ENCODE results near the gene KCNJ4.
"Not testable (repeated sequence)": the region's sequence is repeated elsewhere in the genome, so short reads cannot be mapped to it uniquely, and the experiment has no call there.

The KCNJ4 gene

GRCh38 chr22:38482662-38483308 is 27.8 kb upstream of the KCNJ4 start:
- Mint-ChIP-seq H3K4me3 (no peak overlapping the region), H3K36me3 (ENCODE audit: low read depth) (peaks cover 74% of the 10 kb centered on the region), H3K4me1 (ENCODE audit: low read depth) (peaks cover 31% of the 10 kb centered on the region), H3K9me3 (no peaks in the 10 kb centered on the region), H3K27me3 (no peaks in the 10 kb centered on the region), H3K27ac (peak overlapping the region; percentile 5)

GRCh38 chr22:38481871-38482332 is 26.9 kb upstream of the KCNJ4 start:
- peaks cover 30% of the 10 kb centered on the region for H3K4me1 Mint-ChIP-seq (ENCODE audit: low read depth)
- H3K4me3 Mint-ChIP-seq, result no peak overlapping the region
- H3K27me3 Mint-ChIP-seq, result no peaks in the 10 kb centered on the region
- H3K36me3 Mint-ChIP-seq (ENCODE audit: low read depth), result peaks cover 67% of the 10 kb centered on the region
- H3K9me3 Mint-ChIP-seq, result no peaks in the 10 kb centered on the region
- no peak overlapping the region for H3K27ac Mint-ChIP-seq

- Mint-ChIP-seq H3K4me1 (ENCODE audit: low read depth) (peaks cover 24% of the 10 kb centered on the region), H3K27me3 (no peaks in the 10 kb centered on the region), H3K27ac (no peak overlapping the region), H3K36me3 (ENCODE audit: low read depth) (peaks cover 61% of the 10 kb centered on the region), H3K4me3 (no peak overlapping the region), H3K9me3 (no peaks in the 10 kb centered on the region)
Measured at GRCh38 chr22:38481162-38481870, 26.3 kb upstream of the KCNJ4 start.

DNA sequence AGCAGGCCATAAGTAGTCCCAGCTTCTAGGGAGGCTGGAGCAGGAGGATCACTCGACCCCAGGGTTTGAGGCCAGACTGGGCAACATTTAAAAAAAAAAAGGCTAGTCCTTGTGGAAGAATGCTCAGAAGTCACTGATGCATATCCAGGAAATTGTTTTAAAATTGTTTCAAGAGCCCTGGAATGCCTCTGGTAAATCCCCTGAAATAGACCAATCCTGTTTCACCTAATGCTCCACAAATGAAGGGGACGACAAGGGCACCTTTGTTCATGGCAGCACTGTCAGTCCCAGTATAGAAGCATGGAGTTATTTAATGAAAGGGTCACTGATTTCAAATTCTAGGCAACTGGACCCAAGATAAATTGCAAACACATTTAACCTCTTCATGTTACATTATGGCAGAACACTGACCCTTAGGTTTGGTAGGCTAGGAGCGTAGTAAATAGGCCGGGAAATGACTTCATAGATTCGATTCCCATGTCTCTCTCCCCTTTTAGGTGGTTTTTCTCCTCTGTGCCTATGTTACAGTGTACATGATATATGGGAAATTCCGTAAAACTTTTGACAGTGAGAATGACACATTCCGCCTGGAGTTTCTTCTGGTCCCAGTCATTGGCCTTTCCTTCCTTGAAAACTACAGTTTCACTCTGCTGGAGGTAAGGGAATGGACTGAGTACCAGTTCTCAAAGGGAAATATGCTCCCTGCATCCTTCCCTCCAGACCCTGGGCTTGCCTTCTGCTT is 24.3 kb upstream of the KCNJ4 start:
- no peak overlapping the region for H3K4me3 Mint-ChIP-seq
- H3K27ac Mint-ChIP-seq, result no peak overlapping the region
- H3K27me3 Mint-ChIP-seq, result no peaks in the 10 kb centered on the region
- peaks cover 17% of the 10 kb centered on the region for H3K4me1 Mint-ChIP-seq (ENCODE audit: low read depth)
- H3K36me3 Mint-ChIP-seq (ENCODE audit: low read depth), result peaks cover 42% of the 10 kb centered on the region
- no peaks in the 10 kb centered on the region for H3K9me3 Mint-ChIP-seq

DNA sequence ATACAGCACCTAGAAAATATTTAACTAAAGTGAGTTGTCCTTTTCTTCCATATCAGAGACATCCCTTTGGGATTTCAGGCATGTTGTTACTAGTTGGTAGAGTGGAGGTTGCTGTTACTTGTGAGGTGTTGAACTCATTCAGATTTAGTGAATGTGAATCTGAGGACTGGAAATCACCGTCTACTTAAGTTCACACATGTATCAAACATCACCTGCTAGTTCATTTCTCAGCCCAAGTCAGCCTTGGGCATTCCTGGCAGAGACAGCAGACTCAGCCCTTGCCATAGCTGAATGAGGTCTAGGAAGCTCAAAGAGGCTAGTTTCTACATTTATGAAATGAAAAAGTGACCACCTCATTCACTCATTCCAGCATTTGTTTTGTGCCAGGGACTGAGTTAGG is 22.6 kb upstream of the KCNJ4 start:
- Mint-ChIP-seq H3K4me1 (ENCODE audit: low read depth) (peaks cover 2% of the 10 kb centered on the region), H3K27ac (no peak overlapping the region), H3K27me3 (no peaks in the 10 kb centered on the region), H3K9me3 (no peaks in the 10 kb centered on the region), H3K36me3 (ENCODE audit: low read depth) (peaks cover 25% of the 10 kb centered on the region), H3K4me3 (no peak overlapping the region)

- H3K36me3 Mint-ChIP-seq (ENCODE audit: low read depth), result peaks cover under 1% of the 10 kb centered on the region
Measured at GRCh38 chr22:38474003-38474607, 19.1 kb upstream of the KCNJ4 start.

DNA sequence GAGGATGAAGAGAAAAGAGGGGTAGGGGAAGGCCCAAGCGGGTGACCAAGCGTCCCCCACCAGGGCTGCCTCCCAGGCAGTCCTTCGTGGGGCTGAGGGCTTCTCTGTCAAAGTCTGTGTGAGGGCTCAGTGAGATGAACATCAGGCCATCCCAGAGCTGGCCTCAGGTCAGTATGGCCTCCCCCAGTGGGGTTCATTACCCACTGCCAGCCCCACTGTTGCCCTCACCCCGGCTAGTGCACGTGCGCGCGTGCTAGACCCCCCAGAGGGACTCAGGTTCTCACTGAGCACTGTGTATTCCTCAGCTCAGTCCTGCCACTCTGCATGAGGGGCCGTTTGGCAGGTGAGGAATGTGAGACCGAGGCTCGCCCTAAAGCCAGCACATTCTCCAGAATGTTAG is 16.2 kb upstream of the KCNJ4 start:
- no peak overlapping the region for H3K27ac Mint-ChIP-seq
- H3K4me1 Mint-ChIP-seq (ENCODE audit: low read depth), result peaks cover 8% of the 10 kb centered on the region
- H3K36me3 Mint-ChIP-seq (ENCODE audit: low read depth), result no peaks in the 10 kb centered on the region
- H3K9me3 Mint-ChIP-seq, result no peaks in the 10 kb centered on the region
- no peak overlapping the region for H3K4me3 Mint-ChIP-seq
- H3K27me3 Mint-ChIP-seq, result peaks cover 12% of the 10 kb centered on the region

More at GRCh38 chr22:38474003-38474607, 19.1 kb upstream of the KCNJ4 start:
- H3K4me1 Mint-ChIP-seq (ENCODE audit: low read depth), result no peaks in the 10 kb centered on the region
- H3K4me3 Mint-ChIP-seq, result no peak overlapping the region
- no peaks in the 10 kb centered on the region for H3K9me3 Mint-ChIP-seq
- H3K27me3 Mint-ChIP-seq, result no peaks in the 10 kb centered on the region
- no peak overlapping the region for H3K27ac Mint-ChIP-seq

DNA sequence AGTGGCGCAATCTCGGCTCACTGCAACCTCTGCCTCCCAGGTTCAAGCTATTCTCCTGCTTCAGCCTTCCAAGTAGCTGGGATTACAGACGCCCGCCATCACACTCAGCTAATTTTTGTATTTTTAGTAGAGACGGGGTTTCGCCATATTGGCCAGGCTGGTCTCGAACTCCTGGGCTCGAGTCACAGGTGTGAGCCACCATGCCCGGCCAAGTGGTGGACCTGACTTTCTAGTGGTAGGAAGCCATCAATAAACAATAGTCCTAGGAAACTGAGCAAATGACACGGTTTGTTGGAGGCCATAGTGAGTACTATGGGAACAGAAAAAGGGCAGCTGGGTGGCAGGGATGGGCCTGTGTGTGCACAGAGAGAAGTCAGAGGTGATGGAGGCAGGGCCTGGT is 15.2 kb upstream of the KCNJ4 start:
- H3K27me3 Mint-ChIP-seq, result peaks cover 21% of the 10 kb centered on the region
- H3K4me1 Mint-ChIP-seq (ENCODE audit: low read depth); H3K4me3 Mint-ChIP-seq; H3K36me3 Mint-ChIP-seq (ENCODE audit: low read depth); H3K27ac Mint-ChIP-seq; H3K9me3 Mint-ChIP-seq: not testable (repeated sequence)

DNA sequence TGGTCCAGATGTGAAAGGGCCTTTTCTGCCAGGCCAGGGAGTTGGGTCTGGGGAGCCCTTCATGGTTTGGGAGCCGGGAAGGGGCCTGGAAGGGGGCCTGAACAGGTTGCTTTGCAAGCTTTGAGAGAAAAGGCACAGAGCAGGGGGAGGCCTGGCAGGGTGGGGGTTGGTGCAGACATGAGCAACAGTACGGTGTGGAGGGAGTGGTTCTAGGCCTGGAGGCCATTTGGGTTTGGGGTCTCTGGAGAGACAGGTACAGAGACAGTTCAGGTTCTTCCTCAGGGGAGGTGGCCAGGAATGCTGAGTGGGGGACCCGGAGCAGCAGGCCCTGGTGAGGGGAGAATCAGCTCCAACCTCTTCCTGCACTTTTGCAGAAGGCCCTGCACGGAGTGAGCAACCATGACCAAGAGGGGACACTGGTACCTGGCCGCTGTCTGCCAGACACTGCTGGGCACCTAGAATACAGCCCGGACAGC is 14.3 kb upstream of the KCNJ4 start:
- H3K4me1 Mint-ChIP-seq (ENCODE audit: low read depth), result peaks cover 8% of the 10 kb centered on the region
- no peaks in the 10 kb centered on the region for H3K9me3 Mint-ChIP-seq
- no peak overlapping the region for H3K4me3 Mint-ChIP-seq
- no peaks in the 10 kb centered on the region for H3K36me3 Mint-ChIP-seq (ENCODE audit: low read depth)
- H3K27me3 Mint-ChIP-seq, result peaks cover 21% of the 10 kb centered on the region
- no peak overlapping the region for H3K27ac Mint-ChIP-seq

DNA sequence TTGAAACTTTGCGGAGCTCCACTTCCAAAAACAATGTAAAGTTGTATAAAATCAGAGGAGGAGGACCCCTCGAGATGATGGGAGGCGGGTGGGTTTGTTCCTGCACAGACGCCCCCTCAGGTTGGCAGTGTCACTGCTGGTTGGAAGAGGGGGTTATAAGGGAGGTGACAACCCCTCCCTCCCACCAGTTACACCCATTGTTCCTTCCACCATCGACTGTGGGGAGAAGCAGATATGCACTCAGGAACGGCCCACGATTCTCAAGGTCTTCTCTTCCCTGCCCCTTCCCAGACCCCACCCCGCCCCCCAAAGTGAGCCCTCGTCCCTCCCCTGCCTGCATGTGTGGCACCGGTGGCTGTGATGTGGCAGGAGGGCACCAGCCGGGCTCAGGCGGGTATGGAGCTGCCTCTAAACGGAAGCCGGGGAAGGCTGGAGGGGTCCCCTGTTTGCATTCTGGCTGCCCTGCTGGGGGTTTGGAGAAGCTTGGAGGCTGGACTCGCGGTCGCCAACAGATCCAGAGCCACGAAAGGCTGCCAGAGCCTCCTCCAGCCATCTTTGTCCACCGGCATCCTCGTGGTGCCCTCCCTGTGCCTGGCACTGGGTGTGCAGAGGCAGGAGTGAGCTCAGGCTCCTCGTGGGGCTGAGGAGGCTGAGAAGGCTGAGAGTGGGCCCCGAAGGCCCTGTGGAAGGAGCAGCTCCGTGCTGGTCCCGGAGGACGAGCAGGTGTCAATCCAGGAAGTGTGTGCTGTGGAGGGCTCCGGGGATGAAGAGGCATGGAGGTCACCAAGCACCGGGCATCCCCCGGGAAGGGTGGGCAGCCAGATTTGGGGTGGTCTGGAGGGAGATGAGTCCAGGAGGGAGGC is 13.7 kb upstream of the KCNJ4 start:
- peak overlapping the region; percentile 60 for H3K4me3 Mint-ChIP-seq
- peaks cover 28% of the 10 kb centered on the region for H3K27me3 Mint-ChIP-seq
- no peak overlapping the region for H3K27ac Mint-ChIP-seq
- H3K36me3 Mint-ChIP-seq (ENCODE audit: low read depth), result no peaks in the 10 kb centered on the region
- H3K9me3 Mint-ChIP-seq, result no peaks in the 10 kb centered on the region
- peaks cover 8% of the 10 kb centered on the region for H3K4me1 Mint-ChIP-seq (ENCODE audit: low read depth)

DNA sequence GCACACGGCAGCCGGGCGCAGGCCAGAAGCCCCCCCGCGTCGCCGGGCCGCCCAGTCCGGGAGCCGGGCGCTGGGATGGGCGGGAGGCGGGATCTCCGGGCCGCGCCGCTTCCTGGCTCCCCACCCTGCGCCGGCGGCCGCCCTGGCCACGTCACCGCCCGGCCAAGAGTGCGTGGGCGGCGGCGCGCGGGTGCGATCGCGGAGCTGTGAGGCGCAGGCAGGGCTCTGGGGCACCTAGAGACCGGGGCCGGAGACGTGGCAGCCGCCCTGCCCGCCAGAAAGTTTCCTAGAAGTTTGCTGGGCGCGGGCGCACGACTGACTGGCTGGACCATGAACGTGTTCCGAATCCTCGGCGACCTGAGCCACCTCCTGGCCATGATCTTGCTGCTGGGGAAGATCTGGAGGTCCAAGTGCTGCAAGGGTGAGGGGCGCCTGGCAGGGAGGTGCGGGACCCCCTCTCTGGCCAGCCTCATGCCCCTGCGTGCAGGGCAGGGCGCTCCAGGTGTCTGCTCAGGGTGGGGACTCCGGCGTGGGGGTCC is 13.0 kb upstream of the KCNJ4 start, which contains the start of gene KDELR3:
Gene KDELR3, plus strand, starts transcription at position 193 of the 539 bp plus-strand sequence. Its CDS starts 138 bp downstream, at position 331.
- peak within 1 kb of the TSS; percentile 70 for H3K4me3 Mint-ChIP-seq
- peaks cover 8% of the 10 kb centered on the region for H3K4me1 Mint-ChIP-seq (ENCODE audit: low read depth)
- H3K27me3 Mint-ChIP-seq, result peaks cover 35% of the 10 kb centered on the region
- no peaks in the 10 kb centered on the region for H3K9me3 Mint-ChIP-seq
- H3K36me3 Mint-ChIP-seq (ENCODE audit: low read depth), result no peaks in the 10 kb centered on the region
- no peak within 1 kb of the TSS for H3K27ac Mint-ChIP-seq

DNA sequence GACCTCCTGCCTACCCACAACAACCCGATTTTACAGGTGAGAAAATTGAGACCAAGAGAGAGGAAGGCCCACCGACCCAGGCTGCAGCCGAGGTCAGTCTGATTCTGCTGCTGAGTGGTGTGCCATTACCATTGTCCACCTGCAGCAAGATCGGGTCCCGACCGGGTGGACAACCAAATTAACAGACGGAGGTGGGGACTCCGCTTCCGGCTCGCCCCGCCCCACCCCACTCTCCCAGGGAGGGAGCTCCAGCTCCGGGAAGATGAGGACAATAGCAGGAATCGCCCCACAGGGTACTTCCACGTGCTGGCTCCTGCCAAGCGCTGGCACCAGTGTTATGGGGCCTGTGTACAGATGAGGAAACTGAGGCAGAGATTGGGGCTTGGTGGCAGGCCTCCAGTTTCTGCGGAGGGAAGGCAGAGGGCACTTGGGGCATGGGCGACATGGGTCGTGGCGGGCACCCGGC is 12.5 kb upstream of the KCNJ4 start:
- Mint-ChIP-seq H3K27ac (no peak overlapping the region), H3K4me3 (peak overlapping the region; percentile 70), H3K4me1 (ENCODE audit: low read depth) (peaks cover 8% of the 10 kb centered on the region), H3K9me3 (no peaks in the 10 kb centered on the region), H3K36me3 (ENCODE audit: low read depth) (no peaks in the 10 kb centered on the region), H3K27me3 (peaks cover 36% of the 10 kb centered on the region)

DNA sequence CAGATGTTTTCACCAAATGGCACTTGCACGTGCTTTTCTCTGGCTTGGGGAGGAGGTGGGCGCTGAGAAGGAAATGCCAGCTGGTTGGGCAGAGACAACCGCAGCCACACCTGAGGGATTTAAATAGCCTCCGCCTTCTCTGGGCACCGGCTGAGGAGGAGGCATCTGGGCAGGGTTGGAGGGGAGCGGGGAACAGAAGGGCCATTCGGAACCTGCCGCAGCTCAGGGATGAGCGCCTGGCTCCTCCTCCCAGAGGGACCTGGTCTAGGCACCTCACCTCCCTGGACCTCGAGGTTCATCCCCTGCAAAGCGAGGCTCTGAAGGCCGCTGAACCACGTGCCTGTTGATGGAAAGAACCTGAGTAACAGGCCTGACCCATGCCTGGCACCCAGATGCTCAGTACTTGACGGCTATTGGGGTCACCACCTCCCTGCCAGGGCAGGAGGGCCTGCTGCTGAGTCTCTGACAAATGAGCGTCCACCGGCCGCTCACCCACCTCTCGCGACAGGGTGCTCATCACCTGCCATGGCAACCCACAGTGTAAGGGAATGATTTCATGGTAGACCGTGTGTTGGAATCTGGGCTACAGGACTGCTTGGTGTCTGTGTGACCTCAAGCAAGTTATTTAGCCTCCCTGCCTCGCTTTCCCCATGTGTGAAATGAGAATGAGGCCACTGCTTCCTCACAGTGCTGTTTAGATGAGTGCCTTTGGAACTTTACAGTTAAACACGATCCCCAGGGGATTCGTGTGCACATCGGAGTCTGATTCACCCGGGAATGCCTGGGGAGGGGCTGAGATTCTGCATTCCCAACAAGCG is 10.9 kb upstream of the KCNJ4 start:
- Mint-ChIP-seq H3K4me1 (ENCODE audit: low read depth) (peaks cover 15% of the 10 kb centered on the region), H3K27me3 (peaks cover 47% of the 10 kb centered on the region), H3K27ac (no peak overlapping the region), H3K4me3 (no peak overlapping the region), H3K36me3 (ENCODE audit: low read depth) (no peaks in the 10 kb centered on the region), H3K9me3 (no peaks in the 10 kb centered on the region)

All from stimulated activated naive CD8-positive, alpha-beta T cell treated with anti-CD3 and anti-CD28 coated beads, Interleukin-15, Interleukin-2, amounts not matched to agents 100 ng/mL and 50 ng/mL, for 24 hours (primary cell).